ENCODE results near the gene CDH2.
"Not testable (repeated sequence)": the region's sequence is repeated elsewhere in the genome, so short reads cannot be mapped to it uniquely, and the experiment has no call there.

CDH2 gene

GRCh38 chr18:27970321-27970720 lies 206.6 kb downstream of the CDH2 start:
- DNase-seq, result no peak

- DNase-seq, result no peak
Observed at GRCh38 chr18:27969206-27969605, 207.7 kb downstream of the CDH2 start.

- no peak for DNase-seq
Observed at GRCh38 chr18:27967913-27968824, 208.8 kb downstream of the CDH2 start.

GRCh38 chr18:27966881-27967280 lies 210.0 kb downstream of the CDH2 start:
- DNase-seq, result no peak

GRCh38 chr18:27964811-27965210 lies 212.1 kb downstream of the CDH2 start:
- DNase-seq, result no peak

GRCh38 chr18:27959101-27959500 lies 217.8 kb downstream of the CDH2 start:
- DNase-seq, result no peak

GRCh38 chr18:27956001-27956640 lies 220.8 kb downstream of the CDH2 start:
- DNase-seq, result peak; percentile 20

- no peak for DNase-seq
Observed at GRCh38 chr18:27954226-27954625, 222.7 kb downstream of the CDH2 start.

- DNase-seq, result no peak
Observed at GRCh38 chr18:27952741-27953140, 224.2 kb downstream of the CDH2 start.

- no peak for DNase-seq
Observed at GRCh38 chr18:27950648-27951228, 226.2 kb downstream of the CDH2 start.

- no peak for DNase-seq
Observed at GRCh38 chr18:27948986-27949385, 227.9 kb downstream of the CDH2 start.

- DNase-seq, result no peak
Observed at GRCh38 chr18:27942706-27943105, 234.2 kb downstream of the CDH2 start.

GRCh38 chr18:27931535-27931934 lies 245.4 kb downstream of the CDH2 start:
- DNase-seq, result no peak

GRCh38 chr18:27922780-27923179 lies 254.2 kb downstream of the CDH2 start:
- no peak for DNase-seq

- DNase-seq, result peak; percentile 72
Observed at GRCh38 chr18:27921904-27922751, 254.8 kb downstream of the CDH2 start.

- no peak for DNase-seq
Observed at GRCh38 chr18:27921392-27921791, 255.5 kb downstream of the CDH2 start.

GRCh38 chr18:27920836-27921235 lies 256.1 kb downstream of the CDH2 start:
- no peak for DNase-seq

- not testable (repeated sequence) for DNase-seq
Observed at GRCh38 chr18:27906189-27906588, 270.7 kb downstream of the CDH2 start.

- DNase-seq, result no peak
Observed at GRCh38 chr18:27903906-27904305, 273.0 kb downstream of the CDH2 start.

GRCh38 chr18:27901424-27902226 lies 275.3 kb downstream of the CDH2 start:
- peak; percentile 24 for DNase-seq
